GM18526 (cell line): ENCODE results near the gene ZEB1.

Experiments
- POLR2A ChIP-seq: IDR thresholded peaks from 3 replicates; pipeline ENCODE4 v1.6.1; 2011; ENCODE audit not compliant: insufficient read length; ENCODE audit errors: extremely low read depth

The ZEB1 gene

DNA sequence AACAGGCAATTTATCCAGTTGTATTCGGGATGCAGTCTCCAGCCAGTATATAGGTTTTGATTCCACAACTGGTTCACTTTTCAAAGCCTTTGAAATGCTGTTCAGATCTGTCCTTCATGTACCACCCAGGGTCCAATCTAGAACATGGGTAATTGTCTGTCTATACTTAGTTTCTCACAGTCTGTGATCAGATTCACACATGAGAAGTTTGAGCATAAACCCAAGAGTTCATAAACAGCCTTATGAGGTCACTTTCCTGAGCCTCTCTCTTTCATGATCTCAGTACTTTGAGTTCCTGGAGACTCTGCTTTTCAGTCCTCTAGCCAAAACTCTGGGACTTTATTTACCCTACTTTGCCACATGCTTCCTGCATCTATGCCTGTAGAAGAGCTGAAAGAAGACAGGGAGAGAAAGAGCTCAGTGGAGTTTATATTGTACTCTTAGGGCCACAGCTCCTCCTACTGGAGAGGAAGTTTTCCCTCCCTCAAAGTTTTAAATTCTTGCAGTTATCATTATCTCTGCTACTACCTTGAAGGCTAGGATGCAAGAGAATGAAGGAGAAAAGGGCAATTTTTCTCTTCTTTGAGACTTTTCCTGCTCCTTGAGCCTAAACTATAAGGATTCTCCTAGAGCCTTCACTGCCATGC lies 172.0 kb downstream of the ZEB1 start:
- TF ChIP-seq POLR2A = no peak

DNA sequence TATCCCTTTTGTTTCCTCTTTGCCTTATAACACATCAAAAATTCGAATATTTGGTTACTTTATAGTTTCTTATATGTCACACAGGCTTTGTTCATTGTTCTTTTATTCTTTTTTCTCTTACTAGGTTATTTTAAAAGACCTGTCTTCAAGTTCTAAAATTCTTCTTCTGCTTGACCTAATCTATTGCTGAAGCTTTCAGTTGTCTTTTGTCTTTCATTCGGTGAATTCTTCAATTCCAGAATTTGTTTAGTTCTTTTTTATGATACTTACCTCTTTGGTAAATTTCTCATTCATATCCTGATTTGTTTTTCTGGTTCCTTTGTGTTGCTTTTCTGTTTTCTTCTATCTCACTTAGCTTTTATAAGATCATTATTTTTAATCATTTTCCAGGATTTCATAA lies 188.4 kb downstream of the ZEB1 start:
- TF ChIP-seq POLR2A = no peak

DNA sequence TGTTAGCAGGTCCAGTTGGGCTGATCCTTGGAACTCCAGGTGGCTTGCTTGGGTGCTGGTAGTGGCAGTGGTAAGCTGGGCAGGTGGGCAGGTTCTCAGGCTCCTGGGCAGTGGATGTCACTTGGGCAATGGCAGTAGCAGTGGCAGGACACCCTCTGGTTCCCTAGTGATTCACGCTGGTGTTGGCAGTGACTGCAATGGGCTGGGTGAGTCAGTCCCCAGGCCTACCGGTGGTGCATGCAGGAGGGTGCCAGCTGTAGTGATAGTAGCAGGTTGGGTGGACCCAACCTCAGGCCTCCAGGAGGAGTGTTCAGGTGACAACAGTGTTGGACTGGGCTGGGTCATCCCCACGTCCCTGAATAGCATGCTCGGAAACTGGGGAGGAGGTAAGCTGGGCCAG lies 189.2 kb downstream of the ZEB1 start:
- no peak for TF ChIP-seq POLR2A

DNA sequence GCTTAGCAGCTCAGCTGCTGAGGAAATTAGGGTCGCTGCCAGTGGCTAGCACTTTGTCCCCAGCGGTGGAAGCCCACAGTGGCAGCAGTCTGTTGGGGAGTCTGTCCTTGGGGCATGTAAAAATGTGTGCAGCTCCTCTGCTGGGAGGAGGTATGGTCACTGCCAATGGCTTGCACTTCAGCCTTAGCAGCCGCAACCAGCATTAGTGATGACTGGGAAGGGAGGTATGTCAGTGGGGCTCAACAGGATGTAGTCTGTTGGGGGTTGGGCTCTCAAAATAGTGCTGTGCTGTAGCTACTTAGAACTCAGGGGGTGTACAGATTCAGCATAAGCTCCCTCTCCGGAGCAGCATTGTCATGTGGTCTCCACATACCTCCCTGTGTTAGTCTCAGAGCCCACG lies 189.9 kb downstream of the ZEB1 start:
- TF ChIP-seq POLR2A = no peak

DNA sequence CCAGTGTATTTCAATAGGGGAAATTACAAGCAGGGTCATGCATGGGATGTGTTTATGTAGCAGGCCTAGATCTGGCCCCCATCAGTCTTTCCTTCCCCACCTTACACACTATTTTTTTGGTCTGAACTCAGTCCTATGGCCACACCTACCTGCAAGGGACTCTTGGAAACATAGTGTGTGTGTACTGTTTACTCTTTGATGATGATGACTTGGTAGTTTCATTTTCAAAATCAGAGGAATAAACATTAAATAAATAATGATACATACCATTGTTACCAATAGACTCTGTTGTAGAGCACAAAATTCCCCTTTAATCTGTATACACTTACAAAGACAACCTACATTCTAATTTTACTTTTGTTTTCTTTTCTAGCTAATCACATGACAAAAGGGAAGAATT lies 191.0 kb downstream of the ZEB1 start:
- TF ChIP-seq POLR2A = no peak

DNA sequence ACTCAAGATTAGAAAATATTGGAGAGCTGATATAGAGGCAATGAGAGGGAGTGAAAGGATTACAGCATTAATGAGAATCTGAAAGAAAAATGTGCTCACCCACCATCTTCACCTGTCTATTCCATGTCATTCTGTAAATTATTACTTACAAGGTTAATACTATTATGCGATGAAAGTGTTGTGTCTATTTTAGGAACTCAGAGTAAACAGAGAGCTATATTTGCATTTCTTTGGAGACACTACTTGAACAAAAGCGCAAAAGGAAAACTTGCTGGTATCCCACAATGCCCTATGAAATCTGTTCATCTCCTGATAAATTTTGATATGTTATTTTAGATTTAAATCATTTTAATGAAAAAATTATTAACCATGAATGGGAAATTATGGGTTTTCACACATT lies 196.1 kb downstream of the ZEB1 start:
- no peak for TF ChIP-seq POLR2A

DNA sequence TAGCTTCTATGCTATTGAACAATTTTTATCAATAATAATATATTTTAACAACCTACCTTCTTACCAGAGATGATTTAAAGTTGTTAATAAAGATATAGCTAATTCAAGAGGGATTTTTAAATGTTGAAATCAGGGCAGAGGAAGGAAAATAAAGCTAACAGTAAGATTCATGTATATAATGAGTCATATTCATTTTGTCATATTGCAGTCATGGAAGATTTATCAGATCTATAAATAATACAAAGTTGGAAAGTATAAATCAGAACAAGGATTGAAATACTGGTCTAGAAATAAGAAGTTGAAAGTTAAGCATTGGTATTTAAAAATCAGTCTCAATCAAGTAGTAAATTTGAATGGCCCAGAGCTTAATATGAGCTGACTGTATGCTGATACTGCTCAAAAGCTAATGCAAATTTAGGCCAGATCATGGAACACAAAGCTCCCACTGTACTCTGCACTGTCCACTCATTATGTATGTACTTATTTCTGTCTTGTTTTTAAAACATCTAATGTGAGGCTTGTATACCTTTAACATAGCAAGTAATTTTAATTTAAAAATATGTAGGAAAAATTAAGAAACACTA lies 196.9 kb downstream of the ZEB1 start:
- TF ChIP-seq POLR2A = no peak

DNA sequence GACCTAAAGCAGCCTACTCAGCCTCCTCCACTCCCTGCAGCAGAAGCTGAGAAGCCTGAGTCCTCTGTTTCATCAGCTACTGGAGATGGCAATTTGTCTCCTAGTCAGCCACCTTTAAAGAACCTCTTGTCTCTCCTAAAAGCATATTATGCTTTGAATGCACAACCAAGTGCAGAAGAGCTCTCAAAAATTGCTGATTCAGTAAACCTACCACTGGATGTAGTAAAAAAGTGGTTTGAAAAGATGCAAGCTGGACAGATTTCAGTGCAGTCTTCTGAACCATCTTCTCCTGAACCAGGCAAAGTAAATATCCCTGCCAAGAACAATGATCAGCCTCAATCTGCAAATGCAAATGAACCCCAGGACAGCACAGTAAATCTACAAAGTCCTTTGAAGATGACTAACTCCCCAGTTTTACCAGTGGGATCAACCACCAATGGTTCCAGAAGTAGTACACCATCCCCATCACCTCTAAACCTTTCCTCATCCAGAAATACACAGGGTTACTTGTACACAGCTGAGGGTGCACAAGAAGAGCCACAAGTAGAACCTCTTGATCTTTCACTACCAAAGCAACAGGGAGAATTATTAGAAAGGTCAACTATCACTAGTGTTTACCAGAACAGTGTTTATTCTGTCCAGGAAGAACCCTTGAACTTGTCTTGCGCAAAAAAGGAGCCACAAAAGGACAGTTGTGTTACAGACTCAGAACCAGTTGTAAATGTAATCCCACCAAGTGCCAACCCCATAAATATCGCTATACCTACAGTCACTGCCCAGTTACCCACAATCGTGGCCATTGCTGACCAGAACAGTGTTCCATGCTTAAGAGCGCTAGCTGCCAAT lies 202.2 kb downstream of the ZEB1 start:
- TF ChIP-seq POLR2A = no peak

DNA sequence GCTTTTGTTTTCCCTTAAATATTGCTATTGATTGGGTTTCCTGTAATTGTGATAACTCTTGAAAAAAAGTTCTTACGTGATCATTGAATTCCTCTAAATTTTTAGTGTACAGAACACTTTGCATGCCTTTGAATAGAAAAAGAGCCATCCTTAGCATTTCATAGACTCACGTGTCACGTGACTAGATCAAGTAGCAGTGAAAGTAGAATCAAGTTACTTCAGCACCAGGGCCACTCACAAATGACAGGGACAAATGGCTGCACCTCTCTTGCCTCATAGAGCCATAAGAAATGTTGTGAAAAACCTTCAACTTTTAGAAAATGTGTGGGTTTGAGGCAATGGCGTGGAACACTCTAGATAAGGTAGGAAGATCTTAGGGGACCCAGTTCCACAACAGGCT lies 203.8 kb downstream of the ZEB1 start:
- no peak for TF ChIP-seq POLR2A

DNA sequence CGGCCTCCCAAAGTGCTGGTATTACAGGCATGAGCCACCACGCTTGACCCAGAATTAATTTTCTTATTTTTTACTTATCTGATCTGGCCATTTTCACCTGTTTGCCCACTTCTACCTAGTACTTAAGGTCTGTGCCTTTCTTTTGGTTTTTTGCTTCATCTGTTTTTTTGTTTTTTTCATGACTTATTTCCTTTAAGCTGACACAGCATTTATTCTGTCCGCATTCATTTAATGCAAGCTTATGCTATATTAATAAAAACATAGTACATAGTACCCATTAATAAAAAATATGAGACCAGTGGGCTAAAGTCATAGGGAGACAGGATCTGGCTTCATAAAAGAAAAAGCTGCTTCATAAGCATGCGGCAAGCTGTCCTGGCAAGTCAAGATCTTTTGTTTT lies 205.4 kb downstream of the ZEB1 start:
- TF ChIP-seq POLR2A = no peak

DNA sequence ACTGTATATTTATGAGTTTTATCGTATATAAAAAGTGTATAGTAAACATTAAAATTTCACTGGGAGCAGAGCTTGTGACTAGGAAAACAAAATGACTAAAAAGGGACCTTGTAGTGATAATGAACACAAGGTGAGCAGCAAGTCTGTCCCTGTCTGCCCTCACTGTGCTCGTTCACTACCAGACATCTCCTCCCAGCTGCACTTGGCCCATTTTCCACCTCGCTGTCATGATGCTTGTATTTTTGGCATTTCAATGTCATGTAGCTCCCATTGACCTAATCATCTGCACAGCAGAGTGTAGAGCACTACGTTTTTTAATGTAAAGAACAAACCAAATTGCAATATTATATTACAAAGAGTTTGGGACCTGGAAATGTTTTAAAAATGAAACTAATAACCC lies 207.2 kb downstream of the ZEB1 start:
- no peak for TF ChIP-seq POLR2A

DNA sequence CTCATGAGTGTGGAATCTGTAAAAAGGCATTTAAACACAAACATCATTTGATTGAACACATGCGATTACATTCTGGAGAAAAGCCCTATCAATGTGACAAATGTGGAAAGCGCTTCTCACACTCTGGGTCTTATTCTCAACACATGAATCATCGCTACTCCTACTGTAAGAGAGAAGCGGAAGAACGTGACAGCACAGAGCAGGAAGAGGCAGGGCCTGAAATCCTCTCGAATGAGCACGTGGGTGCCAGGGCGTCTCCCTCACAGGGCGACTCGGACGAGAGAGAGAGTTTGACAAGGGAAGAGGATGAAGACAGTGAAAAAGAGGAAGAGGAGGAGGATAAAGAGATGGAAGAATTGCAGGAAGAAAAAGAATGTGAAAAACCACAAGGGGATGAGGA lies 207.7 kb downstream of the ZEB1 start:
- no peak for TF ChIP-seq POLR2A

DNA sequence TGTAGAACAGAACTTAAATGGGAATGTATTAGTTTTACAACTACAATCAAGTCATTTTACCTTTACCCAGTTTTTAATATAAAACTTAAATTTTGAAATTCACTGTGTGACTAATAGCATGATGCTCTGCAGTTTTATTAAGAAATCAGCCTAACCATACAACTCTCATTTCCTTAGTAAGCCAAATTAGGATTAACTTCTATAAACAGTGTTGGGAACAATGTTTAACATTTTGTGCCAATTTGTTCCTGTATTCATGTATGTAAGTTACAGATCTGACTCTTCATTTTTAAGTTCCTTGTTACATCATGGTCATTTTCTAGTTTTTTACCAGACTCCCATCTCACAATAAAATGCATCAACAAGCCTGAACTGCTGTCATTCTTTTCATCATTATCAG lies 209.8 kb downstream of the ZEB1 start:
- no peak for TF ChIP-seq POLR2A

DNA sequence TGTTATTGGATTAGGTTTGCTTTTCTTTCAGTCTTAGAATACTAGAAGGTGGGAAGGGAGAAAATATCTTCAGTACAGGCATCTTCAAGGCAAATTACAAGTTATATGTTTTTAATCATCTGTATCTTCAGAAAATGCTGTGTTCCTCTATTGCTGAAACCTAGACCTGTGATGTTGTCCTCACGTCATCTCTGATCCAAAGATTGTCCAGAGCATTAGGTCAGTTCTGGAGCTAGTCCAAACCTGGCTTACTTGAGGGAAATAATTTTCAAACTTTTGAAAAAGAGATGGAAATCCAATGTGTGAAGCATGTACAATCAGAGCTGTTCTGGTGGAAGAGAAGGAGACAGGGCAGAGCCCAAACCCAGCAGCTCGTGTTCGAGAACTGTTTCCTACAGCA lies 217.3 kb downstream of the ZEB1 start:
- no peak for TF ChIP-seq POLR2A

DNA sequence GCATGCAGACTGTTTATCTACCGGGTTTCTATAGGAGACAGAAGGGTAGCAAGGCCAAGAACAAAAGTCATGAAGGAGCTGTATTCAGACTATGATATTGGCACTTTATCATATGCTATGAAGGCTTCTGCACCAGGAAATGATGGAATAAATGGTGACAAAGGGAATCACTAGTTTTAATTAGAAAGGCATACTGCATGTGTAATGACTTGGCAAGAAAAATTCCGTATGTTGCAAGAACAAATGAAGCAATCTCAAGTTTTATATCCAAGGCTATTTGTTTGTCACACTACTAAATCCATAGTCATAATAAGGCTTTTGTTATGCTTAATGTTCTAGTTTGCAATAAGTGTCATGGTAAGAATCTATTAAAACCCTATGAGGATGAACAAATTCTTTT lies 230.9 kb downstream of the ZEB1 start:
- no peak for TF ChIP-seq POLR2A

DNA sequence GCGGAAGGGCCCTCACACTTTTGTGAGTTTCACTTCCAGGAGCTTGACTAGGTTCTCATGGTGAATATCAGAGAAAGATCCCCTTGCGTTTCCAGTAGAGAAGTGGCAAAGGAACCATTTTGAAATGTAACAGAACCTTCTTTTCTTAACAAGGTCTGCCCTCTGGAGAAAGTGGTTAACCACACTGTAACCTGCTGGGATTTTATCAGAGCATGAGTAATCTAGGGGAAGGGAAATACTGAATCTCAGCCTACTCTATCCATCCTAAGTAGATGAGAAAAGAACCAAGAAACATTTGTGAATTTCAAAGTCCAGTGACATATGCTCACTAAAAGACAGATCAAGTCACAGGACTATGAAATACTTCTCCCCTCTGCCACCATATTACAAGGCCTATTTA lies 235.5 kb downstream of the ZEB1 start:
- TF ChIP-seq POLR2A = no peak
